GM12874 (cell line): Measurements from ENCODE around the gene FIBP.
A peak's percentile ranks its signal among the peaks of the same experiment; 100 is the strongest.

ENCODE experiments used
- TF ChIP-seq, protein P1 (sequence below): IDR thresholded peaks from 2 replicates; pipeline ENCODE4 v1.5.1; 2011; ENCODE audit warnings: low read depth, mild to moderate bottlenecking, control low read depth, low read length, moderate library complexity; ENCODE audit not compliant: insufficient read depth

FIBP gene

DNA sequence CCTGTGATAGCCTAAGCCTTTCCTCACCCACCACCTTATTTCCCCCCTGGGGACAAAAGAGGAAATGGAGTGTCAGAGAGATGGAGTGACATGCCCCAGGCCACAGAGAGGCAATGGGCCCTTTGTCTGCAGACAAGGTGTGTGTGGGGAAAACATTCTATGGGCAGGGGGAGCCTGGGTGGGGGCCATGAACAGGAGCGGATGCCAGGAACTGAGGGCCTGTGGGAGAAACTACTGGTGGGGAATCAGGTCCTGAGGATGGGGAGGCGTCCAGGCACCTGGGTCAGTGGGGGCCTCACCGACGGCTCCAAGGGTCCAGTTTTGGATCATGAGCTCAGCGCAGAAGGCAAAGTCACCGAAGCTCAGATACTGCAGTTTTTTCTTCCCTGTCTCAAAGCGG, 3.0 kb downstream of the FIBP start:
- TF ChIP-seq, protein P1, sequence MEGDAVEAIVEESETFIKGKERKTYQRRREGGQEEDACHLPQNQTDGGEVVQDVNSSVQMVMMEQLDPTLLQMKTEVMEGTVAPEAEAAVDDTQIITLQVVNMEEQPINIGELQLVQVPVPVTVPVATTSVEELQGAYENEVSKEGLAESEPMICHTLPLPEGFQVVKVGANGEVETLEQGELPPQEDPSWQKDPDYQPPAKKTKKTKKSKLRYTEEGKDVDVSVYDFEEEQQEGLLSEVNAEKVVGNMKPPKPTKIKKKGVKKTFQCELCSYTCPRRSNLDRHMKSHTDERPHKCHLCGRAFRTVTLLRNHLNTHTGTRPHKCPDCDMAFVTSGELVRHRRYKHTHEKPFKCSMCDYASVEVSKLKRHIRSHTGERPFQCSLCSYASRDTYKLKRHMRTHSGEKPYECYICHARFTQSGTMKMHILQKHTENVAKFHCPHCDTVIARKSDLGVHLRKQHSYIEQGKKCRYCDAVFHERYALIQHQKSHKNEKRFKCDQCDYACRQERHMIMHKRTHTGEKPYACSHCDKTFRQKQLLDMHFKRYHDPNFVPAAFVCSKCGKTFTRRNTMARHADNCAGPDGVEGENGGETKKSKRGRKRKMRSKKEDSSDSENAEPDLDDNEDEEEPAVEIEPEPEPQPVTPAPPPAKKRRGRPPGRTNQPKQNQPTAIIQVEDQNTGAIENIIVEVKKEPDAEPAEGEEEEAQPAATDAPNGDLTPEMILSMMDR: no peak

DNA sequence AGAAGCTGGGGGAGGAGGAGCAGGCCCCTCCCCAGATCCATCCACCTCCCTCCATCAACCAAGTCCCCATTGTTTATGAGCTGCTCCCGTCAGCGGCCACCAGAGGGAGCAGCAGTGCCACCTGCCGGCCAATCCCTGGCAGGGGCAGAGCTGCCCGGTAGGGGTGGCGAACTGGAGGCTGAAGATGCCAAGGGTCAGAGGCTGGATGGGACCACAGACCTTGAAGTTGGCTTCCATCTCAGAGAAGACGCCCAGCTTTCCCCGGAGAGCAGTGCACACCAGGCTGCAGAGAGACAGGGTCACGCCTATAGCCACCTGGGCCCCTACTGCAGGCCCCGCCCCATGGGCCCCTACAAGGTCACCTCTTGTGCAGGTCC, 3.6 kb downstream of the FIBP start:
- TF ChIP-seq, protein P1: peak; percentile 99

DNA sequence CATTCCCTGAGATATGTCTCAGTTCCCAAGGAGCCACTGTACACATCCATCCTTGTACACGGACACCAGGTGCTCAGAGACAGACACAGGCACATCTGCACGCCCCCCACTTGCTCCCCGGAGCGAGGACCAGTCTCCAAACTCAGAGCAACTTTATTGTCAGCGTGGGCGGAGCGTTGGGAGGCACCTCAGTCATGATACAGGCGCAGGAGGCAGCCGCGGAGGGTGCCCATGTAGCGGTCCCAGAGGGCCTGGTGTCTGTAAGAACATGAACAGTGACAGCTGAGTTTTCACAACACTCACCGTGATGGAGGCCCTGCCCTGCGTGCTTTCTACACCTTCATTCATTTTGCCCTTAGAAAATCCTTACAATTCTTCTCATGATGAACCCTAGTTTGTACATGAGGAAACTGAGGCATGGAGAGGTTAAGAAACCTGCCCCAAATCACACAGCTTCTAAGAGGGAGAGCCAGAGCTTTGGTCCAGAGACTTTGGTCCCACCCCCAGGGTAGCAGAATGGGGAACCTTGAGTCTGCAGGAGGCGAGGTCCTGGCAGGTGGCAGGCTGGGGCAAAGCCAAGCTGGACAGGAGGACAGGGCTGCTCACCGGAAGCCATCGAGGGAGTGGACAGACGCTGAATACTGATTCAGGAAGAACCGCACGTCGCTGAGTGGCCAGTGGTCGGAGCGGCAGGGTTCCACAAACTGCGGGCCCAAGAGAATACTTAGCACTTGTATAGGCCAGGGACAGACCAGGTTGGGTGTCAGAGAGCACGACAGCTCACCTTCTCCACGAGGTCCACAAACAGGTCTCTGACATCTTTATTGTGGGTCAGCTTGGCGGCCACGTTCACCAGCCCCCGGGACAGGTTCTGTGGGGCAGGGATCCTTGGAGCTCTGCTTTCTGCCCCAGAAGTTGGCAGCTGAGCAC, 4.2 kb downstream of the FIBP start:
- TF ChIP-seq, protein P1: no peak

DNA sequence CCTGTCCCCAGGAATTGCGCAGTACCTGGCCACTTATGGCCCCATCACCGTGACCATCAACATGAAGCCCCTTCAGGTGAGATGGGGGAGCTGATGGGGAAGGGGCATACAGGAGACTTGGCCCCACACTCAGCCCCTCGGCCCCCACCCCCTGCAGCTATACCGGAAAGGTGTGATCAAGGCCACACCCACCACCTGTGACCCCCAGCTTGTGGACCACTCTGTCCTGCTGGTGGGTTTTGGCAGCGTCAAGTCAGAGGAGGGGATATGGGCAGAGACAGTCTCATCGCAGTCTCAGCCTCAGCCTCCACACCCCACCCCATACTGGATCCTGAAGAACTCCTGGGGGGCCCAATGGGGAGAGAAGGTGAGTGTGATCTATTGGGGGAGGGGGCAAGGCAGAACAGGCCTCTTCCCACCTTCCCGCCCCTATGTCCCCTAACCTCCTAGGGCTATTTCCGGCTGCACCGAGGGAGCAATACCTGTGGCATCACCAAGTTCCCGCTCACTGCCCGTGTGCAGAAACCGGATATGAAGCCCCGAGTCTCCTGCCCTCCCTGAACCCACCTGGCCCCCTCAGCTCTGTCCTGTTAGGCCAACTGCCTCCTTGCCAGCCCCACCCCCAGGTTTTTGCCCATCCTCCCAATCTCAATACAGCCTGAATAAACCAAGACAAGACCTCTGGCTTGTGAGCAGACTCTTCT, 5.1 kb downstream of the FIBP start:
- TF ChIP-seq, protein P1: no peak

DNA sequence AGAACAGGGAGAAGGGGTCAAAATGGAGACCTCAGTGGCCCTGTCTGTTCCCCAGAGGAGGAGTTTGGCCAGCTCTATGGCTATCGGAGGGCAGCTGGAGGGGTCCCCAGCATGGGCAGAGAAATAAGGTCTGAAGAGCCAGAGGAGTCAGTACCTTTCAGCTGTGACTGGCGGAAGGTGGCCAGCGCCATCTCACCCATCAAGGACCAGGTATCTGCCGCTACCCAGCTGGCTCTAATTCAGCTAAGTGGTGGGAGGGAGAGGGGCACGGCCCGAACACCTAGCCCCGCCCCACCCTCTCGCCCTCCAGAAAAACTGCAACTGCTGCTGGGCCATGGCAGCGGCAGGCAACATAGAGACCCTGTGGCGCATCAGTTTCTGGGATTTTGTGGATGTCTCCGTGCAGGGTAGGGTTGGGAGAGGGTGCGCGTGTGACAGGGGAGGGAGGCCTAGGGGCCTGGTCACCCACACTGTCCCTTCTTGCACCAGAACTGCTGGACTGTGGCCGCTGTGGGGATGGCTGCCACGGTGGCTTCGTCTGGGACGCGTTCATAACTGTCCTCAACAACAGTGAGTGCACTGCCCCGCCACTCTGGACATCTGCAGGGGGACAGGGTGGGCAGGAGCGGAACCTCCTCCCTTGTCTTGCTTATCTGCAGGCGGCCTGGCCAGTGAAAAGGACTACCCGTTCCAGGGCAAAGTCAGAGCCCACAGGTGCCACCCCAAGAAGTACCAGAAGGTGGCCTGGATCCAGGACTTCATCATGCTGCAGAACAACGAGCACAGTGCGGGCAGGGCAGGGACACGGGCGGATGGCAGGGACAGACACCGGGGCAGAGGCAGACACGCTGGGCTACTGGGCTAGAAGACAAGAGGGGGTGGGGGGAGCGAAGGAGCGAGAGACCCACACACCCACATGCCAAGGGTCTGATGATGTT, 5.9 kb downstream of the FIBP start:
- TF ChIP-seq, protein P1: no peak

DNA sequence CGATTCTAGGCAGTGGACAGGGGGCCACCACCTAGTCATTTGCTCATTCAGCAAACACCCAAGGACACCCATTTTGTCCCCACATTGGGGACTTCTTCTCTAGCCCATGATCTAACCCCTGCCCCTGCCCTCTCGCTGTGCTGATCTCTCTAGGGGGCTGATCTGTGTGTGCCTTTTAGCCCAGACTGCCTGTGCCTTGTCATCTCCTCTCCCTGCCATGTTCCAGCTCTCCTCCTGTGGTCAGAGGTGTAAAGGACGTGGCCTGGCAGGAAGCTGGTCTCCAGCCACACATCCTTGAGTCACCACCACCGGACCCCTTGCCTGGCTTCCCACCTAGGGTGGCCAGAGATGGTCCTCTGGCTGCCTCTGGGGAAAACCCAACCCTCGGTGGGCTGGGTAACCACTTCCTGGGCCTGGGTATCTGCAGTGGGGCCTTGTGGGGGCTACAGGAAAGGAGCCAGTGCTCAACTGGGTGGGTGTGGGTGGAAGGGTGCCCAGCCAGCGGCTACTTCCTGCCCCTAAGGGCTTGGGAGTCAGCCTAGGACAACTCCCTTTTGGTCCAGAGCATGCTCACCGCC, 7.3 kb downstream of the FIBP start:
- TF ChIP-seq, protein P1: no peak
